Epithelial cell of proximal tubule (primary cell): Measurements from ENCODE around the gene SURF2. TPM values are rescaled to one million over a fixed set of nuclear protein-coding genes. Genes with fewer than 3 reads are reported as not detected.
"Not testable (repeated sequence)": the region's sequence is repeated elsewhere in the genome, so short reads cannot be mapped to it uniquely, and the experiment has no call there.

Experiments used
- DNase-seq: peaks from one replicate; pipeline ENCODE4 v3.0.0-alpha.2; 2011; ENCODE audit warnings: low read depth
- H3K4me3 ChIP-seq: 2 replicates; pipeline ENCODE4 v1.5.1; 2011; ENCODE audit warnings: low read depth, mild to moderate bottlenecking, low read length
- CTCF ChIP-seq: conservative IDR thresholded peaks from 2 replicates; pipeline ENCODE4 v1.5.1; 2012; ENCODE audit warnings: low read depth, mild to moderate bottlenecking, low read length
- total RNA-seq: library from RNA; depleted of rRNA; stranded (reverse); fragments of >200 nt; gene quantifications from 2 replicates; pipeline ENCODE4 v1.2.3, GENCODE V29; 2015

SURF2 gene
- total RNA-seq = 27.6 and 45.4 TPM in 2 replicates

- H3K4me3 ChIP-seq = peak within 1 kb of the TSS; percentile 68
- DNase-seq = no peak
- no peak for TF ChIP-seq CTCF
These were observed at the start of gene SURF2, which contains the start of gene SURF1 for GRCh38 chr9:133356391-133357091. SURF2 (plus strand) TSS chr9:133356550; CDS start chr9:133356593, 43 bp downstream. SURF1 (minus strand) TSS chr9:133356487; CDS start chr9:133356453, 34 bp downstream.

GRCh38 chr9:133307301-133307700, 49.0 kb upstream of the SURF2 start:
- TF ChIP-seq CTCF = no peak
- no peak for DNase-seq
- H3K4me3 ChIP-seq = no peak overlapping the region

GRCh38 chr9:133309608-133310007, 46.7 kb upstream of the SURF2 start:
- DNase-seq = no peak
- no peak for TF ChIP-seq CTCF
- H3K4me3 ChIP-seq = no peak overlapping the region

GRCh38 chr9:133315997-133316396, 40.4 kb upstream of the SURF2 start:
- no peak for DNase-seq
- no peak overlapping the region for H3K4me3 ChIP-seq
- no peak for TF ChIP-seq CTCF

- H3K4me3 ChIP-seq, DNase-seq: not testable (repeated sequence)
These were observed 38.8 kb upstream of the SURF2 start for GRCh38 chr9:133317551-133317950.

GRCh38 chr9:133320421-133320881, 35.9 kb upstream of the SURF2 start:
- TF ChIP-seq CTCF = no peak
- H3K4me3 ChIP-seq = no peak overlapping the region
- no peak for DNase-seq

- no peak overlapping the region for H3K4me3 ChIP-seq
- no peak for DNase-seq
- TF ChIP-seq CTCF = no peak
These were observed 34.9 kb upstream of the SURF2 start for GRCh38 chr9:133321411-133321935.
